ENCODE data around the gene TSACC. TPM values are rescaled to one million over a fixed set of nuclear protein-coding genes. Genes with fewer than 3 reads are reported as not detected.

The TSACC gene
- total and polyA plus RNA-seq, 2 of the 8 experiments (the other 6 are each of a cell fraction or from before 2014, with no cell fraction given): 1.0 to 5.0 TPM

GRCh38 chr1:156336242-156336641 is 2.1 kb upstream of the TSACC start:
- H2BK15ac ChIP-seq (ENCODE audit: low read length): no peak overlapping the region
- ChIA-PET CTCF (ENCODE audit: partially characterized antibody) (interaction anchor here (0.7 to 3.0 kb wide), 12 partner anchors 8 to 130 kb away, joined by 3 to 24 read pairs (median 4); no protein-coding TSS in a partner anchor), POLR2A (ENCODE audit: partially characterized antibody) (interaction anchor here (0.7 to 4.1 kb wide), 5 partner anchors 10 to 54 kb away, joined by 3 to 26 read pairs (median 3); partner anchors contain the start of genes SMG5 and TMEM79)
- WGBS, 2 experiments (ENCODE audit: extremely low coverage in 1 of 2, insufficient coverage in 1 of 2, insufficient read length in 1 of 2, insufficient replicate concordance in 2 of 2, low coverage in 1 of 2, low lambda C conversion rate in 2 of 2, missing lambda C conversion rate in 1 of 2): 77% methylated on average over 4 of the region's 4 CpGs; no CpG with 5 or more reads in 1 of the 2 experiments
- H2BK12ac ChIP-seq (ENCODE audit: low read depth, low read length): no peak overlapping the region
- peaks cover 21 to 43% of the 10 kb centered on the region in 2 experiments for H3K79me2 ChIP-seq (ENCODE audit: control insufficient read depth in 1 of 2, insufficient read depth in 2 of 2, low read length in 2 of 2)
- H3K4me3 ChIP-seq (ENCODE audit: extremely low read depth in 1 of 4, insufficient read depth in 2 of 4, low read depth in 3 of 4, low read length in 4 of 4): peak overlapping the region; percentile 83 to 100 (median 94); a peak in 5 of 8 replicates
- H3K18ac ChIP-seq (ENCODE audit: extremely low read depth, low read length): no peak overlapping the region
- H3K4me2 ChIP-seq (ENCODE audit: insufficient read depth in 1 of 2, low read depth in 2 of 2, low read length in 2 of 2): peak overlapping the region; percentile 68 to 72
- peaks cover 7% of the 10 kb centered on the region for H3K23me2 ChIP-seq (ENCODE audit: low read depth, low read length)
- H3K14ac ChIP-seq (ENCODE audit: insufficient read length): no peak overlapping the region
- no peak overlapping the region for H4K5ac ChIP-seq (ENCODE audit: insufficient read length, low read depth, low read length)
- DNase-seq (ENCODE audit: low read depth in 1 of 2, low spot score in 2 of 2): no peak
- no peaks in the 10 kb centered on the region for H3K27me3 ChIP-seq (replicated peaks in 1 of 4; ENCODE audit: control insufficient read depth in 3 of 4, extremely low read depth in 1 of 4, insufficient read depth in 3 of 4, low read length in 3 of 4)
- 0 out of 2 replicates have a peak, but pooled peaks cover 2% of the 10 kb centered on the region for H3K79me1 ChIP-seq (ENCODE audit: low read depth, low read length)
- no peak overlapping the region for H3K23ac ChIP-seq (ENCODE audit: insufficient read length)
- no peak overlapping the region for H3K56ac ChIP-seq (replicated peaks; ENCODE audit: insufficient read length, low read depth, low read length)
- no peak overlapping the region for H2BK20ac ChIP-seq (ENCODE audit: low read length)
- H2BK5ac ChIP-seq (ENCODE audit: low read depth, low read length): no peak overlapping the region
- no peak overlapping the region for H3K27ac ChIP-seq (ENCODE audit: low read depth, low read length)
- FAIRE-seq: no peak
- H4K91ac ChIP-seq (replicated peaks; ENCODE audit: insufficient read length, low read length): no peak overlapping the region
- H4K20me1 ChIP-seq (replicated peaks in 1 of 2; ENCODE audit: control insufficient read depth in 1 of 2, insufficient read depth in 2 of 2, low read length in 2 of 2): peaks cover 7 to 9% of the 10 kb centered on the region in 2 experiments
- H4K8ac ChIP-seq (ENCODE audit: extremely low read depth, insufficient read depth, low read length): no peak overlapping the region
- TF ChIP-seq GTF2F1 (IDR thresholded peaks at IDR 0.05; ENCODE audit: borderline replicate concordance, low read depth, low read length) (no peak), CBX8 (IDR thresholded peaks at IDR 0.05; ENCODE audit: borderline replicate concordance, low read depth, low read length) (no peak), KDM5A (IDR thresholded peaks at IDR 0.05; ENCODE audit: low read length) (no peak), SIX5 (IDR thresholded peaks at IDR 0.05; ENCODE audit: low read depth, low read length) (no peak), POLR2AphosphoS5 (IDR thresholded peaks at IDR 0.05; ENCODE audit: low read depth, low read length) (no peak), SIRT6 (IDR thresholded peaks at IDR 0.05; ENCODE audit: low read length) (no peak), NRF1 (IDR thresholded peaks at IDR 0.05; ENCODE audit: low read depth, low read length) (no peak), KDM1A (IDR thresholded peaks at IDR 0.05; ENCODE audit: borderline replicate concordance, low read length) (no peak)
- TF ChIP-seq, protein P1, sequence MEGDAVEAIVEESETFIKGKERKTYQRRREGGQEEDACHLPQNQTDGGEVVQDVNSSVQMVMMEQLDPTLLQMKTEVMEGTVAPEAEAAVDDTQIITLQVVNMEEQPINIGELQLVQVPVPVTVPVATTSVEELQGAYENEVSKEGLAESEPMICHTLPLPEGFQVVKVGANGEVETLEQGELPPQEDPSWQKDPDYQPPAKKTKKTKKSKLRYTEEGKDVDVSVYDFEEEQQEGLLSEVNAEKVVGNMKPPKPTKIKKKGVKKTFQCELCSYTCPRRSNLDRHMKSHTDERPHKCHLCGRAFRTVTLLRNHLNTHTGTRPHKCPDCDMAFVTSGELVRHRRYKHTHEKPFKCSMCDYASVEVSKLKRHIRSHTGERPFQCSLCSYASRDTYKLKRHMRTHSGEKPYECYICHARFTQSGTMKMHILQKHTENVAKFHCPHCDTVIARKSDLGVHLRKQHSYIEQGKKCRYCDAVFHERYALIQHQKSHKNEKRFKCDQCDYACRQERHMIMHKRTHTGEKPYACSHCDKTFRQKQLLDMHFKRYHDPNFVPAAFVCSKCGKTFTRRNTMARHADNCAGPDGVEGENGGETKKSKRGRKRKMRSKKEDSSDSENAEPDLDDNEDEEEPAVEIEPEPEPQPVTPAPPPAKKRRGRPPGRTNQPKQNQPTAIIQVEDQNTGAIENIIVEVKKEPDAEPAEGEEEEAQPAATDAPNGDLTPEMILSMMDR (IDR thresholded peaks at IDR 0.05; ENCODE audit: control extremely low read depth in 1 of 3, insufficient read depth in 1 of 3, low read depth in 1 of 3, low read length in 3 of 3): peak in 2 of 3 experiments; percentile 1 to 49; a peak in 1 of 4 replicates
- no peak overlapping the region for H2AK5ac ChIP-seq (ENCODE audit: low read depth, low read length)
- H2AFZ ChIP-seq (ENCODE audit: low read length): no peak overlapping the region
- no peak overlapping the region for H3K4ac ChIP-seq (replicated peaks; ENCODE audit: insufficient read length, low read depth, low read length)
- H3K9me3 ChIP-seq (ENCODE audit: insufficient read depth in 2 of 2, low read depth in 1 of 2, low read length in 1 of 2): no peaks in the 10 kb centered on the region
- 0 out of 7 replicates have a peak, but pooled peaks cover 0 to 2% (median 0%) of the 10 kb centered on the region in 4 experiments for H3K4me1 ChIP-seq (replicated peaks in 1 of 4; ENCODE audit: control insufficient read depth in 3 of 4, insufficient read depth in 4 of 4, low read length in 3 of 4)
- H2BK120ac ChIP-seq (replicated peaks; ENCODE audit: low read depth, low read length): no peak overlapping the region
- H3K36me3 ChIP-seq (ENCODE audit: control insufficient read depth in 2 of 4, insufficient read depth in 4 of 4, low read length in 3 of 4): peaks cover 6 to 45% (median 32%) of the 10 kb centered on the region in 4 experiments
- no peak overlapping the region for H3K9ac ChIP-seq (replicated peaks in 1 of 4; ENCODE audit: extremely low read depth in 1 of 4, low read depth in 3 of 4, low read length in 3 of 4)

All from H1 (cell line).